GM12892 (cell line): Measurements from ENCODE around the gene CAPN11. TPM values are rescaled to one million over a fixed set of nuclear protein-coding genes. Genes with fewer than 3 reads are reported as not detected.

ENCODE experiments used
- DNase-seq: peaks from one replicate; pipeline ENCODE4 v3.0.0; 2011; ENCODE audit not compliant: insufficient read length
- FAIRE-seq: peaks from 2 replicates; lab custom pipeline; 2011; peaks lifted over from hg19 to GRCh38; lab: Jason Lieb, UNC
- POLR2A ChIP-seq: IDR thresholded peaks from 2 replicates; pipeline ENCODE4 v1.6.1; 2011; ENCODE audit warnings: low read depth, low read length, control low read depth
- POLR2AphosphoS5 ChIP-seq: IDR thresholded peaks from 2 replicates; pipeline ENCODE4 v1.6.1; 2011; ENCODE audit warnings: low read depth, low read length, control low read depth
- TAF1 ChIP-seq: IDR thresholded peaks from 2 replicates; pipeline ENCODE4 v1.6.1; 2011; ENCODE audit warnings: low read depth, mild to moderate bottlenecking, control low read depth, low read length, borderline replicate concordance
- polyA plus RNA-seq: library from polyadenylated mRNA; unstranded; fragments of >200 nt; gene quantifications from one replicate; pipeline ENCODE4 v1.2.1, GENCODE V29; 2012; ENCODE audit warnings: missing spikeins, inconsistent platforms; ENCODE audit not compliant: missing spikeins

The CAPN11 gene
- polyA plus RNA-seq = 1.1 TPM

DNA sequence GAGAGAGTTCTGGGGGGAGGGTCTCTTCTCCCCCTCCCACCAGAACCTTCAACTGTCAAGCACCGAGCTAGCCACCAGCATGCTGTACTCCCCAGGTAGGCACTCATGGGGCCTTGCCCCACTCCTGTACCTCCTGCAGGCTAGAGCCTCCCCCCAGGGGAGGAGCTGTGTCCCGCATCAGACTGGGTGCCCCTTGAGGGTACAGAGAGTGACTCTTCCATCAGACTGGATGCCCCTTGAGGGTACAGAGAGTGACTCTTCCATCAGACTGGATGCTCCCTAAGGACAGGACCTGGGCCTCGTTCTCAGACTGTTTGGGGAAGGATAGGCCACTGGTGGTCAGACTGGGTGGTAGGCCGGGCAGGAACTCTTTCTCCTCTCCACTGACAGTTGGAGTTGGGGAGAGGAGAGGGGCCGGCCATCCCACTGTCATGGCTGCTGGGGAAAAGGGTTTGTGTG lies at the start of gene CAPN11:
Gene CAPN11, plus strand, starts transcription at position 51 of the 459 bp plus-strand sequence. Its CDS starts 29 bp downstream, at position 80.
- FAIRE-seq (no peak), DNase-seq (no peak)
- no peak for TF ChIP-seq TAF1
- TF ChIP-seq POLR2A = no peak
- no peak for TF ChIP-seq POLR2AphosphoS5

DNA sequence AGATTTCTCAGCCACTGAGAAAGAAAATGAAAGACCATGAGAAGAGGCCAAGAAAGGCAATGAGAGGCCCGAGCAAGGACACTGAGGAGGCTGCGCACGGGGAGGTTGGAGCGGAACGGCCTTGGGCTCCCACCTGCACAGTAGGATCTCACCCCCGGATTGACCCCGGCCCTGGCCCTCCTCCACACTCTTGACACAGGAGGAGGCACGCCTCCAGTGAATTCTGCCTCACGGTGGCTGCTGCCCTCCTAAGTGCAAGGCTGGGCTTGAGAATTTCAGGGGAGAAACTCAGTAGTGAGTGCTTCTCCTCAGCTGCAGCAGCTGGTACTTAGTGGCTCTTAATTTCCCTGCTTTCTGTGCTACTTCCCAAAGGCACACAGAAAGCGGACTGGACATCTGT lies 49.4 kb upstream of the CAPN11 start:
- FAIRE-seq (no peak), DNase-seq (no peak)
- TF ChIP-seq POLR2AphosphoS5 = no peak
- TF ChIP-seq POLR2A = no peak
- no peak for TF ChIP-seq TAF1

DNA sequence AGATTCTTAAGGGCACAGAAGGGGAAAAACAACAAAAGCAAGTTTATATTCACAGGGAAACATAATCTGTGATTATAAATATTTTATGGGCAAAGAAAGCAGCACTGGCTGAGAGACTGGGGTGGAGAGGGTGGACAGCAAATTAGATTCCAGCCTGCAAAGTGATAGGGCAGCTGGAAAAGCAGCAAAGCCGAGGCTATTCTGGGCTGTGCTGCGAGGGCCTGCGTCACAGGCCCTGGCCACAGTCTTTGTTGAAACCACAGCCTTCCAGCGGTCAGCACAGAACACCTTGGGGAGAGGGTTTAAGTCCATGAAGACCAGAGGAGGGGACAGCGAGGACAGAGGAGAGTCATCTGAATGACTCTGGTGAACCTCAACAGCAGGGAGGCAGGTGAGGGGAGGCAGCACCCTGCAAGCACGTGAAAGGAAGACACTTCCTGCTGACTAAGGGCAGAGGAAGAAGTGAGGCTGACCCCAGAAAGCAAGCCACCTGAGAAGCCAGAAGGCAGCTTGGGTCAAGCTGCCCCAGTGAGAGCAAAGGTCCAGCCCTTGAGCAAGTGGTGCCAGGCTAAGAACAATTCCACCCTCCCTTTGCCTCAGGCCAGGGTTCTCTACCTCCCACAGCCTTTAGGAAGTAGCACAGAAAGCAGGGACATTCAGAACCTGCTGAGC lies 48.5 kb upstream of the CAPN11 start:
- TF ChIP-seq TAF1 (no peak), POLR2A (no peak), POLR2AphosphoS5 (no peak)
- DNase-seq (no peak), FAIRE-seq (no peak)

DNA sequence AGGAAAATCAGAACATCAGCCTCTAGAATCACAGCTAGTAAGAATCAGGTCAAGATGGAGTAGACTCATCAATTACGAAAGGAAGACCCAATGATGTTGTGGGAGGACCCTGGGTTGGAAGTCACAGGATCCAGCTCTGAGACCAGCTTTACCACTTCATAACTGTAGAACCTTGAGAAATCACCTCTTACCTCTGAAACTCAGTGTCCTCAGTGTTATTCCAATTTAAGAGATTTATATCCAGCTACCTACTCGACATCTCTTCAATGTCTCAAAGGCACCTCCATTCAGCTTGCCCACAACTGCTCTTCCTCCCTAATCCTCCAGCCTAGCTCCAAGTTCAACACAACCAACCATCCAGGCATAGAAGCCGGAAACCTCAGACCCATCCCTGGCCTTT lies 47.7 kb upstream of the CAPN11 start:
- FAIRE-seq (no peak), DNase-seq (no peak)
- TF ChIP-seq TAF1 = no peak
- no peak for TF ChIP-seq POLR2AphosphoS5
- TF ChIP-seq POLR2A = no peak

DNA sequence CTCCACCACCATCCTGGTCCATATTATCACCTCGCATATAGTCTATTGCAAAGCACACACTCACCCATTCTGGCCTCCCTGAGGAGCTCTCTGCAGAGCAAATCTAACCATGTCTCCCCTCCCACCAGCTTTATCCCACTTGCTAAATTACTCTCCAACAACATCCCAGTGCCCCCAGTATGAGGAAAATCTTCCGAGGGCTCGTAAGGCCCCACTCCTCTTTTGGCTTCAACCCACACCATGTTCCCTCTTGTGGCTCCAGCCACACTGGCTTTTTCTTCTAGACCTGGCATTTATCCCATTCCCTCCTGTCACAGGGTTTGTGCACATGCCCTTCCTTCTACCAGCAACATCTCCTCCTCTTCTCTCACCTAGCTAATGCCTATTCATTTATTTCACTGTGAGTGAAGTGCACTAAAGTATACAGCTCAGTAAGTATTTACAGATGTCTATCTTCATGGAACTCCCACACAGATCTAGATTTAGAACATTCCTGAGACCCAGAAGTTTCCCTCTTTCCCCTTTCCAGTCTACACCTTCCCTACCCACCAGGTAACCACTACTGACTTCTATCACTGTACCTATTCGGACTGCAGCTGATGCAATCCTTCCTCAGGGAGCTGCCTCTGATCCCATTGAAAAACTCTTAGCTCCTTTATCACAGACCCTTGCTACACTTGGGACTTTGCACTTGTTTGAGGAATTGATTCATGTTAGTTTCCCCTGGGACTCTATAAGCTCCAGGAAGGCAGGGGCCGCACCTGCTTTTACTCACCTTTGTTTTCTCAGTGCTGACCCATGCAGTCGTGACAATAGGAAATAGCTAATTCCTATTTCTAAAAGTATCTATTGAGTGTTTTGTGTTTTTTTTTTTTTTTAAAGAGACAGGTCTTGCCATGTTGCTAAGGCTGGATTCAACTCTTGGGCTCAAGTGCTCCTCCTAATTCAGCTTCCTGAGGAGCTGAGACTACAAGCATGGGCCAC lies 46.9 kb upstream of the CAPN11 start:
- DNase-seq = no peak
- FAIRE-seq = no peak
- TF ChIP-seq TAF1 = no peak
- TF ChIP-seq POLR2A = no peak
- no peak for TF ChIP-seq POLR2AphosphoS5

DNA sequence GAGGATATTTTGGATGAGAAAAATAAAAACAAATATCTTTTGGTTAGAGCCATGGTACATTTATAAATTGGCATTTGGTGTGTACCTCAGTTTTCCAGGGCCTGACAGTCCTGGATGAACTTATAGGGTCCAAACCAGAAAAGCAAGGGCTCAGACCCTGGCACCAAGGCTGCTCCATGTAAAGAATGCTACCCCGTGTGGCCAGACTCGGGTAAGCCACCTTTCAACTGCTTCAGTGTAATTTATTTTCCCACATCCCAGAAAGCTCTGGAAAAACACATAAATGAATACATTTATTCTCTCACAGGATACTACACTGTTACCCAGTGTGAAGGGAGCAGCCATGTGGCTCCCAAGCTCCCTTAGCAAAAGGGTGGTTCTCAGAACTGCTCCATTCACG lies 45.2 kb upstream of the CAPN11 start:
- FAIRE-seq = no peak
- no peak for TF ChIP-seq TAF1
- no peak for TF ChIP-seq POLR2AphosphoS5
- TF ChIP-seq POLR2A = no peak

DNA sequence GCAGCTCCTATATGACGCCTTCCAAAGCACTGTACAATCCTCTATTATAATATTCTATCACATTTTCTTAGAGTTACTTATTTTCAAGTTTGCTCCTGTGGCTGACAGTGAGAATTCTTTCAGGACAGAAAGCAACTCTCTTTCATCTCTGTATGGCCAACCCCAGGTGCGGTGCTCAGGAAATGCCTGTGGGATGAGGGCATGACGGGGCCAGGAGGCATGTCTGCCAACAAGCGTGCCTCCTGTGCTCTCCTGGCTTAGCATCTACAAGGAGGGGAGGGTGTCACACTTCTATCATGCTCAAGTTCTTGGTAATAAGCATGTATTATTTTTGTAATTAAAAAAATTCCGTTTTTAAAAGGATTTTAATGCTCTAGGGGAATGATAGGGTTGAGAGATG lies 42.8 kb upstream of the CAPN11 start:
- DNase-seq = no peak
- no peak for FAIRE-seq
- TF ChIP-seq POLR2AphosphoS5 (no peak), POLR2A (no peak), TAF1 (no peak)

More for the DNA sequence above, 45.2 kb upstream of the CAPN11 start:
- no peak for DNase-seq

DNA sequence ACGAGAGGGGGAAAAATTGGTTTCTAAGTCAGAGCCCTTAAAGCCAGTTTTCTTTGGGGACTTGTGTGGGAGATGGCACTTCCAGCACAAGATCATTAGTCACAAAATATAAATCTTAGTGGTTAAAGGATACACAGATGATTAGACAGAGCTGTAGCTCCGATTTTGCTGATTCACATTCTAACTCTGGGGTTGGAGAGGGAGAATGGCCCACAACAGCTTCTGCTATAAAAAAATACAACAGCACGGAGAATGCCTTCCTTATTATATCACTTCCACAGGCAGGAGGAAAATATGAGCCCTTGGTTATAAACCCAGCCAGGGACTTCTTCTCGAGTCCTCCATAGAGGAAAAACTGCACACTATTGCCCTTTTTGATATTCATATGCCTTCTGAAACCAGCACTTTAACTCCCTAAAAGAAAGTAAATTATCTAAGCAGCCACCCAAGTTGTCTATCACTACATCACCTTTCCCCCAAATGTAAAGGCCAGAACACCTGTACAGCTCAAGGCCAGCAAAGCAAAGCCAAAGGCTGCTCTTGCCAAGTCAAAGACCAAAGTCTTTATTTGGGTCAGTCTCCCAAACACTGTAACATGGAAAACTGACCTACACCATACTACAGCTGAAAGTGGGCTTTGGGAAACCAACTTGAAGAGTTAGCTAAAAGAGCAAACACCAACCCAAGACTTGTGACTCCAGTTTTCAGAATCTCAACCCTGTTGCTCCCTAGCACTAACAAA lies 41.8 kb upstream of the CAPN11 start:
- FAIRE-seq = no peak

DNA sequence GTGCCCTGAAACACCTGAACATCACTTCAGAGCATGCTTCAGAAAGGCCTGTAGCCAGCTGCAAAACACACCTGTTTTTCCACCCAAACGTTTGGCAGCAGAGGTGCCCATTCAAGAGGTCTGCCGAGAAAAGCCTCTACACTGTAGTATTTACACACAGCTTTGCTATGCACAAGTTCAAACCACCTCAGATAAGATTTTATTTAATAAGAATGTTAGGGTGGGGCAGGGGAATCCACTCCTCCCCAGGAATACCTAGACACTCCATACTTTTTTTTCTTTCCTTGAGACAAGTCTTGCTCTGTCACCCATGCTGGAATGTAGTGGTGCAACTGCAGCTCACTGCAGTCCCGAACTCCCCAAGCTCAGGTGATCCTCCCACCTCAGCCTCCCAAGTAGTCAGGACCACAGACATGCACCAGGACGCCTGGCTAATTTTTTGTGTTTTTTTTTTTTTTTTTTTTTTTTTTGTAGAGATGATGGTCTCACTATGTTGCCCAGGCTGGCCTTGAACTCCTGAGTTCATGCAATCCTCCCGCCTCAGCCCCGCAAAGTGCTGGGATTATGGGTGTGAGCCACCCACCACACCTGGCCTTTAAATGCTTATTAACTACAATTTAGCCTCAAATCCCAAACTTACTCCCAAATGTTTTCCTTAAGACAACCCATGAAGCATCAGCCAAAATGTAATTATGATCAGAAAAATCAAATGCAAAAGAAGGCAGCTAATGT lies 41.1 kb upstream of the CAPN11 start:
- FAIRE-seq = no peak

More for the DNA sequence above, 41.8 kb upstream of the CAPN11 start:
- no peak for DNase-seq
- no peak for TF ChIP-seq POLR2A
- no peak for TF ChIP-seq POLR2AphosphoS5
- no peak for TF ChIP-seq TAF1

DNA sequence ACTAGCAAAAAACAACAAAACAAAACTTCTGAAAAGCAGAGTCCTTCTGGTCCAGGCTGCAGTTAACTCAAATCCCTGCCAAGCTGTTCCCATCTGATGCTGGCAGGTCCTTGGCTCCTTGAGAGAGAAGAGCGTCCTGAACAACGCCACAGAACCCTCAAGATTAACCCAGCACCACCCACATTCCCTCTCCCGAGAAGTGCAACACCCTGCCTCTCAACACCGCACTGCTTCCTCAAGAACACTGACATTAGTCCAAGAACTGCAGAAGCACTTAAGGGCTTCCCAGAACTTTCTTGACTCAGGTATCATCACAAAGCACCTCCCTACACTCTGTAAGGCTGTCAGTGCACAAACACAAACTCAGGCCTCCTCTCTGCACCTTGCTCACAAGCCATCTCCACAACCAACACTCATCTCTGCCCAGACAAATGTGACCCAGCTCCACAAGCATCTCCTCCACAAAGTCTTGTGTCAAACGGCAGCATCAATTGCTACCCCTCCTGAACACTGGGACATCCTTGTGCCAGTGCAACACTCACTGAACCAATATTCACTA lies 38.8 kb upstream of the CAPN11 start:
- FAIRE-seq (no peak), DNase-seq (no peak)

More for the DNA sequence above, 41.1 kb upstream of the CAPN11 start:
- TF ChIP-seq TAF1 (no peak), POLR2AphosphoS5 (no peak), POLR2A (no peak)
- DNase-seq = no peak

DNA sequence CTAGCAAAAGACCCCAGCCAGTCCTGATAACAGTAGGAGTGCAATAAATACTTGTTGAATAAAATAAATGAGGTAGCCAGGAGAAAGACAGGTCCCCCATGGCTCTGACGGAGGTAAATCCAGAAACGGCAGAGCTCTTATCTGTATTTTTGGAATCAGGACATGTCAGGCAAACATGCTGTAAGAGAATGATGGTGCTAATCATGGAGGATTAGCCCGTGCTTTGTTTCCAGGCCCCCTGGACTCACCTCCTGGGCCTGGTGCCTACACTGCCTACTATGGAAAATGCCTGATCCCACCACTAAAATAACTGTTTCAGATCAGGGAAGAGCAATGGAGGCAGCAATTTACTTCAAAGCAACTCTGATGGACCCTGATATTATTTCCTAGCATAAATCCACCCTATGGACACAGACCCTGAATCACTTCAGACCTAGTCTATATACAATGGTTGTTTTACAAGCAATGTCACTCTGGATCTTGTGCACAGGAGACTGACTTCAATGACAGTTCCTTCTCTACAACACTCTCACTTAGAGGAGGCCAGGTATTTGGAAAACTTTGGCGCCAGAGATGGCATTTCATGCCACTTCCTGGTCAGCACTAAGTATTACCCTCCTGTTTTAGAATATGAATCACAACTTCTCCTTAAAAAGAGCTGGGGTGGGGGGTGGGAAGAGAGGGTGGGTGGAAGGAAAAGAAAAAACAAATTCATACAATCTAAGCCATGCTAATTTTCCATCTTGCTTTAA lies 37.8 kb upstream of the CAPN11 start:
- no peak for DNase-seq
- TF ChIP-seq POLR2AphosphoS5 = no peak
- no peak for TF ChIP-seq TAF1
- TF ChIP-seq POLR2A = no peak
- FAIRE-seq = no peak

More for the DNA sequence above, 38.8 kb upstream of the CAPN11 start:
- TF ChIP-seq POLR2AphosphoS5 (no peak), TAF1 (no peak), POLR2A (no peak)

DNA sequence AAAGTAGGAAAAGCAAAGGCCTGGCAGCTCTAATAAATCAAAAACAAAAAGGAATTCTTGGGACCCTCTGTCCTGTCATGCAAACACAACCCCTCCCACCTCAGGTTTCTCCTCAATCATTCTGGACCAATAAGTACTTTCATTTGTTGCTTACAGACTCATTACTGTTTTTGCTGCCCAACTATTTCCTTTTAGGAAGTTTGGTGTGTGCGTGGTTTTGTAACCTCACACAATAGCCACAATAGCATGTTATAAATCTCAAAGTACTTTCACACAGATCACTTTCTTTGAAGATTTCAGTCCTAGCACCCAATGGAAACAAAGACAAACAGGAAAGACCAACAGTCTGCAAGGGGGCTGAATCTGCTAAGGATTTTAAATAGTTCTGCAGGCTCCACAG lies 35.8 kb upstream of the CAPN11 start:
- DNase-seq (no peak), FAIRE-seq (no peak)

More for the DNA sequence above, 35.8 kb upstream of the CAPN11 start:
- TF ChIP-seq POLR2A (no peak), TAF1 (no peak), POLR2AphosphoS5 (no peak)
